ENCODE measurements around the gene RXRA.

RXRA gene

DNA sequence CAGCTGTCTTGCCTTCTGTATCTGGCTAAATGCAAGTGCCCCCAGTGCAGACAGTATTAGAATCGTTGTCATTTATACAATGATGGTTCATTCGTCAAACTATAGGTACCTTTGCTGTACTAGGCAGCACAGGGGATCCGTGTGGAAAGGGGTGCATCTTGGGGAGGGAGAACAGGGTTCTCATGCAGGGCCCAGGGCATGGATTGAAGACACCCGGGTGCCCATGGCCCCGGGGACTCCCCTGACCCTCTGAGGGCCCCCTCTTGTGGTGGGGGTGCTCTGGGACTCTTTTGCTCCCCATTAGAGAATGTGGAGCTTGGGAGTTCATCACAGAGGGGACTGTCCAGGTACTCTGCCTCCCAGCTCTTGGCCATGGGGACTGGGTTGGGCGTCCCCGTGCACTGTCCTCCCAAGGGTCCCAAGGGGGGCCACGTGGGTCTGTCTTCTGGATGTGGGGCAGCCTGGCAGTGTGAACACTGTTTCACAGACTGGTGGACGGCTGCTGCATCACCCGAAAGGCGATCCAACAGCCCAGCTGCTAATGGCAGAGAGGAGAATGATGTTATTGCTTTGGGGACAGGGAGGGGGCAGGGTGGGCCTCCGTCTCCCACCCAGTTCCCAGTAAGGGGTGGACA is 36.9 kb upstream of the RXRA start:
- Mint-ChIP-seq H3K36me3 (ENCODE audit: low read depth) (no peaks in the 10 kb centered on the region), H3K27me3 (ENCODE audit: low read depth) (peaks cover 2% of the 10 kb centered on the region), H3K4me3 (no peak overlapping the region), H3K4me1 (ENCODE audit: low read depth) (no peaks in the 10 kb centered on the region), H3K27ac (no peak overlapping the region), H3K9me3 (no peaks in the 10 kb centered on the region)
- DNase-seq (ENCODE audit: low spot score) = no peak

DNA sequence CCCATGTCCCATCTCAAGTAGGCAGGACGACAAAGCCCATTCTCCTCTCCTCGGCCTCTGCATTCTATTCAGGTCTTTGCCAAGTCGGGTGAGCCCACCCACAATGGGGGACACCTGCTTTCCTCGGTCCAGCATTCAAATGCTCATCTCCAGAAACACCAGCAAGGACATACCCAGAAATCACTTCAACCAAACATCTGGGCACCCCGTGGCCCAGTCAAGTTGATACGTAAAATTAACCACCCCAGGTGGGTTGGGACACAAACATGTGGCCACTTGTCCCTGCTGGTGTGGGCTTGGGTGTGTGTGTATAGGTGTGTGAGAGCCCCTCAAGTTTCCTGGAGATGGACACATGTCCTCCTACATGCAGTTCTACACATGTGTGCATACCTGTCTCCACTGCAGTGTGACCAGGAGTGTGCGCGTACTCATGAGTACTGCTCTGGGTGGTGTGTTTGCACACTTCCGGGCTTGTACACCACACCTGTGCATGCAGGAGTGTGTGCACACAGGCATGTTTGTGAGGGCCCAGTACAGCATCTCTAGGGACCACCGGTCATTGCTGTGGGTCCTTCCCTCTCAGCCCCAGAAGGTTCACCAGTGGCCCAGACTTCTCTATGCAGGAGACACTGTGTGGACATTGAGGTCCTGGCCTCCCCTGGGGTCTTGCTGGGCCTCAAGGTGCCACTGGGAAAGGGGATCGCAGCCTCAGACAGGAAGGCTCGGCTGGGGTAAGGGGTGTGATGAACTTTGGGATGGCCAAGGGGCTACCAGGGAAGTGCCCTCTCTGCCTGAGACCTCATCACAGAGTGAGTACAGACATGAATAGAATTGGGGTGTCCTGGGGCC is 35.4 kb upstream of the RXRA start:
- Mint-ChIP-seq H3K36me3 (ENCODE audit: low read depth) (no peaks in the 10 kb centered on the region), H3K27ac (no peak overlapping the region), H3K9me3 (no peaks in the 10 kb centered on the region), H3K4me1 (ENCODE audit: low read depth) (no peaks in the 10 kb centered on the region), H3K27me3 (ENCODE audit: low read depth) (peaks cover 2% of the 10 kb centered on the region), H3K4me3 (no peak overlapping the region)
- no peak for DNase-seq (ENCODE audit: low spot score)

DNA sequence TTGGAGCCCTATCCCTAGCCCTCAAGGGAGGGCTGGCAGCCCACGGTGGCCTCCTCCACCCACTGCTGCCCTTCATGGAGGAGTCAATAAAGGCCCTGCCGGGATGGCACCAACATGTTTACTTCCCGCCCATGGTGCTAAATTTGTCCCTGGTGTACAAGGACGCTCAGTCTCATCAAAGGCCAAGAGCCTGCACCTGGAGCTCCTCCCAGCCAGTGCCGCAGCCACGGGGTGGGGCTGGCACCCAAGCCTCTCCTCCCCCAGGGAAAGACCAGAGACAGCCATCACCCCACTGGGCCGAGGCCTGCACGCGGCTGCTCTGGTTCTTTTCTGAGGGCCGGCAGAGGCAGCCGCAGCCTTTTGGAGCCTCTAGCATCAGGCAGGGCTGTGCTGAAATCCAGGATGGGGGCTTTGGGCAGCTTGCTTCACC is 34.8 kb upstream of the RXRA start:
- no peak for DNase-seq (ENCODE audit: low spot score)
- Mint-ChIP-seq H3K27me3 (ENCODE audit: low read depth) (peaks cover 2% of the 10 kb centered on the region), H3K9me3 (no peaks in the 10 kb centered on the region), H3K4me1 (ENCODE audit: low read depth) (no peaks in the 10 kb centered on the region), H3K4me3 (no peak overlapping the region), H3K27ac (no peak overlapping the region), H3K36me3 (ENCODE audit: low read depth) (no peaks in the 10 kb centered on the region)

- no peaks in the 10 kb centered on the region for H3K9me3 Mint-ChIP-seq
- no peak overlapping the region for H3K27ac Mint-ChIP-seq
- no peaks in the 10 kb centered on the region for H3K27me3 Mint-ChIP-seq (ENCODE audit: low read depth)
- no peaks in the 10 kb centered on the region for H3K36me3 Mint-ChIP-seq (ENCODE audit: low read depth)
- H3K4me1 Mint-ChIP-seq (ENCODE audit: low read depth) = no peaks in the 10 kb centered on the region
- no peak overlapping the region for H3K4me3 Mint-ChIP-seq
- DNase-seq (ENCODE audit: low spot score) = no peak
Observed at GRCh38 chr9:134291961-134292871, 34.0 kb upstream of the RXRA start.

- Mint-ChIP-seq H3K9me3 (no peaks in the 10 kb centered on the region), H3K27ac (no peak overlapping the region), H3K27me3 (ENCODE audit: low read depth) (no peaks in the 10 kb centered on the region), H3K36me3 (ENCODE audit: low read depth) (no peaks in the 10 kb centered on the region), H3K4me3 (no peak overlapping the region), H3K4me1 (ENCODE audit: low read depth) (no peaks in the 10 kb centered on the region)
- no peak for DNase-seq (ENCODE audit: low spot score)
Observed at GRCh38 chr9:134293031-134293521, 33.2 kb upstream of the RXRA start.

DNA sequence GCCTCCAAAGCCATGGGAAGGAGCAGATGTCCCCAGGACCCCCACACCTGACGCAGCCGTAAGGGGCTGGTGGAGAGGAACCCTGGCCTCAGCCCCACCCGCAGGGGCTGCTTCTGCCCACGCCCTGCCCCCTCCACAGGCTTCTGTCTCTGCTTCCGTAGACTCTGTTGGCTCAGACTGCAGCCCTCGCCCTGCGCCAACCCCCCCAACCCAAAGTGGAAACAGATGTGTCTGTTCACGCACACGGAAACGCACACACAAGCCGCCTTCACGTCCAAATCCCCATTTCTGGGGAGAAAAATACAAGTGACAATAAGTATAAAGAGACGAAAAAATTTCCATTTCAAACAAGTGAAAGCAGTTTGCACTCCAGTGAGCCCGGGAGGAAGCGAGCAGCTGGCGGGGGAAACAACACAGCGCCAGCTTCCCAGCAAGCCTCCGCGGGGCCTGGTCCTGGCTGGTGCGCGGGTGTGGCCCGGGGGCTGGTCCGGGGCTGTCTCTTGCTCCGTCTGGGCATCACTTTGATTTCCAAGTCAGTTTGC is 32.6 kb upstream of the RXRA start:
- Mint-ChIP-seq H3K4me3 (no peak overlapping the region), H3K4me1 (ENCODE audit: low read depth) (no peaks in the 10 kb centered on the region), H3K27me3 (ENCODE audit: low read depth) (no peaks in the 10 kb centered on the region), H3K27ac (no peak overlapping the region), H3K36me3 (ENCODE audit: low read depth) (no peaks in the 10 kb centered on the region), H3K9me3 (no peaks in the 10 kb centered on the region)
- DNase-seq (ENCODE audit: low spot score) = no peak

DNA sequence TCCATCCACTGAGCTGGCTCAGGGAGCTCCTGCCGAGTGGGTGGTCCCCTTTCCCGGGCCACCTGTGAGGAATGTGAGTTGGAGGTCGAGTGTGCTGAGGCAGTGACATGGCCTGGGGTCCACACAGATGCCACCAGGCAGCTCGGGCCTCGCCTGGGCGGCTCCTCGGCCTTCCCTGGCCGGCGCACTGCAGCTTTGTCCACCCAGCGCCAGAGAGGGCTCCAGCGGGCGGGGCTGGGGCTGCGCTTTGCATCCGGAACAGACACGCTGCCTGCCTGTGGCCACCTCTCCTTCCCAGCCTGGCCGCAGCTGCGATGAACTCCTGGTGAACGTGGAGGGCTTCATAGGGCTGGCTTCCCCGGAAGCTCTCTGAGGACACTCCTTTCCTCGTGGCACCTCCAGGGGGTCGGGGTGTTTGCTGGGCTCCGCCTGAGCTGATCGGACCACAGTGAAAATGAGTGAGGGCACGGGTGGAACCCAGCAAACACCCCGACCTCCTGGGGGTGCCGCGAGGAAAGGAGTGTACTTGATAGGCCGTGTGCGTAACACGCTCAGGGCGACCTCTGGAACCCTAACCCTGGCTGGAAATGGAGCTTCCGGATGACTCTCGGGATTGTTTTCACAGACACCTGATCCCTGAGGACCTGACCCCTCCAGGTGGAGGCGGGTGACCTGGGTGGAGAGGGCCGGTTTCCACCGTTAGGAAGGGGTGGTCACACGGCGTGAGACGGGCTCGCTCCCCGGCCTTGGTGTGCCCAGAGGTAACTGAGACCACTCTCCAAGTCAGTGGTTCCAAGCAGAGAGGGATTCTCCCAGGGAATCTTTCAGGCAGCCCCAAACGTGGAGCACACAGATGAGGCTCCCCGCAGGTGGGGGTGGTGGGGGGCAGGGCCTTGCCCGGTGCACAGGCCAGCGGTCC is 31.8 kb upstream of the RXRA start:
- H3K4me3 Mint-ChIP-seq = no peak overlapping the region
- H3K27me3 Mint-ChIP-seq (ENCODE audit: low read depth) = no peaks in the 10 kb centered on the region
- no peak for DNase-seq (ENCODE audit: low spot score)
- no peak overlapping the region for H3K27ac Mint-ChIP-seq
- no peaks in the 10 kb centered on the region for H3K4me1 Mint-ChIP-seq (ENCODE audit: low read depth)
- H3K9me3 Mint-ChIP-seq = no peaks in the 10 kb centered on the region
- no peaks in the 10 kb centered on the region for H3K36me3 Mint-ChIP-seq (ENCODE audit: low read depth)

DNA sequence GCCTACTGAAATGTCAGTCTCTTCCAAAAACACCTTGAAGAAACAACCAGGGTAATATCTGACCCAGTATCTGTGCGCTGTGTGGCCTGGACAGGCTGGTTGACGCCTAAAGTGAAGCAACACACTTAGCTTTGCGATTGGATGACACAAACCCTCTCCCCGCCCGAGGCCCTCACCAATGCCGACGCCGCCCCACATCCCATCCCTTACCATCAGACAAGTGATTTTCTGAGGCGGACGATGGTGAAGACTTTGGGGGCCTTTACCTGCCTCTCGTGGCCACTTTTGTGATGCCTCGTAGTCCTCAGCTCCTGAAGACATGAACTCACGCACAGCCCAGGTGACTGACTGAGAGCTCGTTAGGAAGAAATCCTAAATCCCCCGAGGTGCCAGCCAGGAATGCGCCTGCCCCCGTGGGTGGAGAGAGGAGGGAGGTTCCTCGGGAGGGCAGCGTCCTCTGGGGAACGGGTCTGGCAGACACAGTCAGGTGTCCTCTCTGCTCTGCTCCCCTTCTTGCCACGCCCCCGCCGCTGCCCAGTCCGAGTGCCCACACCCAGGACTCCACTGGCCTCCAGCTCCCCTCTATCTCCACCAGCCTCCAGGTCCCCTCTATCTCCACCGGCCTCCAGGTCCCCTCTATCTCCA is 31.0 kb upstream of the RXRA start:
- Mint-ChIP-seq H3K36me3 (ENCODE audit: low read depth) (no peaks in the 10 kb centered on the region), H3K27ac (no peak overlapping the region)

DNA sequence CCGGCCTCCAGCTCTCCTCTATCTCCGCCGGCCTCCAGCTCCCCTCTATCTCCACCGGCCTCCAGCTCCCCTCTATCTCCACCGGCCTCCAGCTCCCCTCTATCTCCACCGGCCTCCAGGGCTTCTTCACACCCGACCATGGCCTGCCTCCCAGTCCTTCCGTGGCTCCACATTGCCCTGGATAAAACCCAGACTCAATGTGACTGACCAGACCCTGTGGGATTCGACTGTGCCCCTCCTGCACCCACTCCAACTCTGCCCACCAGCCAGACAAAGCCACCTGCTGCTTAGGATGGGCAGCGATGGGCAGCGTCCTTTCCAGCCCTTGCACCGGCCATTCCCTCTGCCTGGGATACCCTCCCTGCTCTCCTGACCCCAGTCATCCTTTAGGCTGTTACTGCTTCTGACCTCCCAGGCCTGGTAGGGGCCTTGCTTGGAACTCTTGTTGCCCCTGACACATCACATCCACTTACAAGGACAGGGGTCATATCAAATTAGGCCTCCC is 30.5 kb upstream of the RXRA start:
- H3K36me3 Mint-ChIP-seq (ENCODE audit: low read depth) = no peaks in the 10 kb centered on the region

More for the DNA sequence above, 31.0 kb upstream of the RXRA start:
- no peak for DNase-seq (ENCODE audit: low spot score)
- Mint-ChIP-seq H3K4me3 (no peak overlapping the region), H3K9me3 (no peaks in the 10 kb centered on the region), H3K27me3 (ENCODE audit: low read depth) (peaks cover 3% of the 10 kb centered on the region), H3K4me1 (ENCODE audit: low read depth) (no peaks in the 10 kb centered on the region)

GRCh38 chr9:134296301-134297082 is 29.8 kb upstream of the RXRA start:
- H3K4me3 Mint-ChIP-seq = no peak overlapping the region
- H3K27me3 Mint-ChIP-seq (ENCODE audit: low read depth) = peaks cover 8% of the 10 kb centered on the region
- peaks cover 5% of the 10 kb centered on the region for H3K4me1 Mint-ChIP-seq (ENCODE audit: low read depth)
- H3K36me3 Mint-ChIP-seq (ENCODE audit: low read depth) = no peaks in the 10 kb centered on the region
- no peak for DNase-seq (ENCODE audit: low spot score)
- H3K9me3 Mint-ChIP-seq = no peaks in the 10 kb centered on the region
- H3K27ac Mint-ChIP-seq = no peak overlapping the region

More for the DNA sequence above, 30.5 kb upstream of the RXRA start:
- H3K4me3 Mint-ChIP-seq = no peak overlapping the region
- H3K27me3 Mint-ChIP-seq (ENCODE audit: low read depth) = peaks cover 8% of the 10 kb centered on the region
- no peak overlapping the region for H3K27ac Mint-ChIP-seq
- H3K9me3 Mint-ChIP-seq = no peaks in the 10 kb centered on the region
- H3K4me1 Mint-ChIP-seq (ENCODE audit: low read depth) = peaks cover 2% of the 10 kb centered on the region
- no peak for DNase-seq (ENCODE audit: low spot score)

DNA sequence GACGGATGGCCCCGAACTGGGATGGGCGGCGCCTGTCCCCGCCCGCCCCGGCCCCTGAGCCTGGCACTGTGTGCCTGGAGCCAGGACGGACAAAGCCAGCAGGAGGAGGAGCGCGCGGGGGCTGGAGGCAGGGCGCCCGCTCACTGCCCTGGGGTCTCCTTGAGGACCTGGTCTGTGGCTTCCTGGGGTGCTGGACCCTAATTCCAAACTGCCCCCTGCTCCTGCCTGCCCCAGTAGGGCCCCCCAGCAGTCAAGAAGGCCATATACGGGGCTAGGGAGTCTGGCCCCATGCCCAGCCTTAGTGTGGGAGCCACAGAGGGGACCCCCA is 29.2 kb upstream of the RXRA start:
- no peak for DNase-seq (ENCODE audit: low spot score)
- no peaks in the 10 kb centered on the region for H3K36me3 Mint-ChIP-seq (ENCODE audit: low read depth)
- H3K9me3 Mint-ChIP-seq = no peaks in the 10 kb centered on the region
- no peak overlapping the region for H3K4me3 Mint-ChIP-seq
- H3K27me3 Mint-ChIP-seq (ENCODE audit: low read depth) = peaks cover 8% of the 10 kb centered on the region
- no peak overlapping the region for H3K27ac Mint-ChIP-seq
- peaks cover 10% of the 10 kb centered on the region for H3K4me1 Mint-ChIP-seq (ENCODE audit: low read depth)

DNA sequence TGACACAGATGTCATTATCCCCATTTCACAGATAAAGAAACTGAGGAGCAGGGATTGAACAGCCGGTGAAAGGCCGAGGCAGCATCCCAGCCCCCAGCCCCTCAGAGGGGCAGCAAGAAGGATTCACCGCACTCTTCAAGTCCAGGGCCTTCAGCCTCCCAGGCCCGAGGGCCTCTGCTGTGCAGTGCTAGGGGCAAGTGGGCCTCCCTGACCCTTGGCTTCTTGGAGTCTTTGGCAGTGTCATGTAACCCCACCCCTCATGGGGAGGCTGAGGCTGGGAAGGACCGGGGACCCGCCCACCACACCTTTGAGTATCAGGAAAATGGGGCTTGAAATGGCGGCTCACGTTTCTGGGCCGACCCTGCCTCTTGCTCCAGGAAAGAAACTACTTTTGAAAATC is 28.7 kb upstream of the RXRA start:
- Mint-ChIP-seq H3K36me3 (ENCODE audit: low read depth) (no peaks in the 10 kb centered on the region), H3K4me3 (no peak overlapping the region), H3K4me1 (ENCODE audit: low read depth) (peaks cover 10% of the 10 kb centered on the region), H3K9me3 (no peaks in the 10 kb centered on the region), H3K27me3 (ENCODE audit: low read depth) (peaks cover 8% of the 10 kb centered on the region), H3K27ac (no peak overlapping the region)
- no peak for DNase-seq (ENCODE audit: low spot score)

Measured in T-helper 2 cell treated with Interferon-gamma antibody and Interleukin-4, amounts not matched to agents 5 μg/mL and 100 μg/mL, for 36 hours (primary cell).